K562 (cell line): ENCODE results near the gene ENG. TPM values are rescaled to one million over a fixed set of nuclear protein-coding genes. Genes with fewer than 3 reads are reported as not detected.

ENCODE experiments used
- HNRNPH1 ChIP-seq: fragments of 200-400 bp; formaldehyde crosslinking; optimal IDR thresholded peaks from 2 replicates; pipeline ENCODE3; 2017; ENCODE audit warnings: low read depth, mild to moderate bottlenecking, low read length, moderate library complexity
- ZNF444 ChIP-seq: fragments of 250-450 bp; sonication (Bioruptor Pico); IDR thresholded peaks from 2 replicates; pipeline ENCODE4 v1.4.0; 2020; ENCODE audit warnings: mild to moderate bottlenecking, moderate library complexity
- ZNF584 ChIP-seq: fragments of 200-800 bp; sonication (Bioruptor generic); IDR thresholded peaks from 2 replicates; pipeline ENCODE4 v1.6.1; 2016; ENCODE audit warnings: low read depth, mild to moderate bottlenecking, missing genetic modification characterization, missing compliant biosample characterization
- polyA plus RNA-seq, 8 experiments: library from polyadenylated mRNA; depleted of rRNA in 4 of 8; stranded (reverse) in 5 of 8; unstranded in 3 of 8; fragments of >200 nt; fragmentation: Nextera tagmentation in 2 of 8; fragmentation: Illumina TruSeq in 1 of 8; extraction: Ambion mirVana in 2 of 8; extraction: Trizol in 1 of 8; gene quantifications; 2 replicates each; pipeline versions ENCODE4 v1.2.1 to v1.2.3, GENCODE V29; 2011 to 2014; ENCODE audit warnings: inconsistent platforms in 1 of 8, missing spikeins in 1 of 8
- total RNA-seq, 7 experiments: library from RNA; depleted of rRNA in 6 of 7; stranded (reverse); fragments of >200 nt in 6 of 7; fragmentation: Illumina TruSeq in 2 of 7; extraction: Trizol in 2 of 7; gene quantifications; 2 replicates each; pipeline versions ENCODE4 v1.2.1 to v1.2.3, GENCODE V29; 2011 to 2021; ENCODE audit warnings: low replicate concordance in 1 of 7
- TF ChIP-seq, protein P1 (sequence below), 2 experiments: fragments of 450-650 bp; formaldehyde crosslinking in 1 of 2; IDR thresholded peaks; 2 replicates each; pipeline versions ENCODE4 v1.4.0 to v1.6.1; 2014 to 2020; ENCODE audit warnings: mild to moderate bottlenecking in 2 of 2, borderline replicate concordance in 1 of 2, low read depth in 1 of 2
- TF ChIP-seq, protein P2 (sequence below): sonication (generic); formaldehyde crosslinking; IDR thresholded peaks from 2 replicates; pipeline ENCODE4 v1.9.0; 2022; ENCODE audit warnings: mild to moderate bottlenecking, missing genetic modification reagents
- TF ChIP-seq, protein P3 (sequence below): fragments of 450-650 bp; IDR thresholded peaks from 2 replicates; pipeline ENCODE4 v1.6.1; 2016; ENCODE audit warnings: borderline replicate concordance

The ENG gene
- total and polyA plus RNA-seq, 9 of the 15 experiments (the other 6 are each of a cell fraction or from before 2014, with no cell fraction given), result 0.04 to 0.40 (median 0.14) TPM; not detected in 1

DNA sequence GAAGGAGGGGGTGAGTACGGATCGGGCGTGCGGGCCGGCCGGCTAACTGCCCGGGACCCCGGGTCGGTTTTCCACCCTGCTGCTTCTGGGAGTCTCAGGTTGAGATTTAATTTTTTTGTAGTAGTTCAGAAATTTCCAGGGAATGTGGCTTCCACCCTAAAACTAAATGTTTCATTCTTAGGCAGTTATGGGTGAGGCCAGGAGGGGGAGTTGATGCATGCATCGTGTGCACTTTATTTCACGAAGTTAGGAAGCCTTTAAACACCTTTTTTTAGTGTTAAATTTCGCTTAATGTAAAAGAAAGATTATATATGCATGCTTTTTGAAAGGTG is 67.7 kb downstream of the ENG start (continued):
- TF ChIP-seq, protein P1, sequence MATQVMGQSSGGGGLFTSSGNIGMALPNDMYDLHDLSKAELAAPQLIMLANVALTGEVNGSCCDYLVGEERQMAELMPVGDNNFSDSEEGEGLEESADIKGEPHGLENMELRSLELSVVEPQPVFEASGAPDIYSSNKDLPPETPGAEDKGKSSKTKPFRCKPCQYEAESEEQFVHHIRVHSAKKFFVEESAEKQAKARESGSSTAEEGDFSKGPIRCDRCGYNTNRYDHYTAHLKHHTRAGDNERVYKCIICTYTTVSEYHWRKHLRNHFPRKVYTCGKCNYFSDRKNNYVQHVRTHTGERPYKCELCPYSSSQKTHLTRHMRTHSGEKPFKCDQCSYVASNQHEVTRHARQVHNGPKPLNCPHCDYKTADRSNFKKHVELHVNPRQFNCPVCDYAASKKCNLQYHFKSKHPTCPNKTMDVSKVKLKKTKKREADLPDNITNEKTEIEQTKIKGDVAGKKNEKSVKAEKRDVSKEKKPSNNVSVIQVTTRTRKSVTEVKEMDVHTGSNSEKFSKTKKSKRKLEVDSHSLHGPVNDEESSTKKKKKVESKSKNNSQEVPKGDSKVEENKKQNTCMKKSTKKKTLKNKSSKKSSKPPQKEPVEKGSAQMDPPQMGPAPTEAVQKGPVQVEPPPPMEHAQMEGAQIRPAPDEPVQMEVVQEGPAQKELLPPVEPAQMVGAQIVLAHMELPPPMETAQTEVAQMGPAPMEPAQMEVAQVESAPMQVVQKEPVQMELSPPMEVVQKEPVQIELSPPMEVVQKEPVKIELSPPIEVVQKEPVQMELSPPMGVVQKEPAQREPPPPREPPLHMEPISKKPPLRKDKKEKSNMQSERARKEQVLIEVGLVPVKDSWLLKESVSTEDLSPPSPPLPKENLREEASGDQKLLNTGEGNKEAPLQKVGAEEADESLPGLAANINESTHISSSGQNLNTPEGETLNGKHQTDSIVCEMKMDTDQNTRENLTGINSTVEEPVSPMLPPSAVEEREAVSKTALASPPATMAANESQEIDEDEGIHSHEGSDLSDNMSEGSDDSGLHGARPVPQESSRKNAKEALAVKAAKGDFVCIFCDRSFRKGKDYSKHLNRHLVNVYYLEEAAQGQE (IDR thresholded peaks at IDR 0.05; ENCODE audit: borderline replicate concordance), result peak; percentile 53
- TF ChIP-seq, protein P1 (CRISPR knock-in tag; IDR thresholded peaks at IDR 0.05; ENCODE audit: low read depth), result no peak
- TF ChIP-seq ZNF444 (CRISPR knock-in tag), result no peak
- TF ChIP-seq, protein P2, sequence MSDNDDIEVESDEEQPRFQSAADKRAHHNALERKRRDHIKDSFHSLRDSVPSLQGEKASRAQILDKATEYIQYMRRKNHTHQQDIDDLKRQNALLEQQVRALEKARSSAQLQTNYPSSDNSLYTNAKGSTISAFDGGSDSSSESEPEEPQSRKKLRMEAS, result no peak
- TF ChIP-seq HNRNPH1, result no peak
- no peak for TF ChIP-seq ZNF584 (CRISPR knock-in tag)
- TF ChIP-seq, protein P3, sequence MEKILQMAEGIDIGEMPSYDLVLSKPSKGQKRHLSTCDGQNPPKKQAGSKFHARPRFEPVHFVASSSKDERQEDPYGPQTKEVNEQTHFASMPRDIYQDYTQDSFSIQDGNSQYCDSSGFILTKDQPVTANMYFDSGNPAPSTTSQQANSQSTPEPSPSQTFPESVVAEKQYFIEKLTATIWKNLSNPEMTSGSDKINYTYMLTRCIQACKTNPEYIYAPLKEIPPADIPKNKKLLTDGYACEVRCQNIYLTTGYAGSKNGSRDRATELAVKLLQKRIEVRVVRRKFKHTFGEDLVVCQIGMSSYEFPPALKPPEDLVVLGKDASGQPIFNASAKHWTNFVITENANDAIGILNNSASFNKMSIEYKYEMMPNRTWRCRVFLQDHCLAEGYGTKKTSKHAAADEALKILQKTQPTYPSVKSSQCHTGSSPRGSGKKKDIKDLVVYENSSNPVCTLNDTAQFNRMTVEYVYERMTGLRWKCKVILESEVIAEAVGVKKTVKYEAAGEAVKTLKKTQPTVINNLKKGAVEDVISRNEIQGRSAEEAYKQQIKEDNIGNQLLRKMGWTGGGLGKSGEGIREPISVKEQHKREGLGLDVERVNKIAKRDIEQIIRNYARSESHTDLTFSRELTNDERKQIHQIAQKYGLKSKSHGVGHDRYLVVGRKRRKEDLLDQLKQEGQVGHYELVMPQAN, result peak; percentile 31; the same call in 1 of the 2 replicates
